H1 (cell line): ENCODE data around the gene GDPD4. TPM values are rescaled to one million over a fixed set of nuclear protein-coding genes. Genes with fewer than 3 reads are reported as not detected.

Experiments
- CTCF ChIA-PET: fragments of 300-600 bp; sonication (Branson Sonifier 250); formaldehyde crosslinking; loops from one replicate; lab custom pipeline; 2021; ENCODE audit not compliant: partially characterized antibody; lab: Charles Lee
- POLR2A ChIA-PET: fragments of 300-600 bp; sonication (Branson Sonifier 250); formaldehyde crosslinking; loops from one replicate; lab custom pipeline; 2021; ENCODE audit warnings: inconsistent platforms; ENCODE audit not compliant: partially characterized antibody; lab: Charles Lee
- DNase-seq, 2 experiments: peaks; one replicate each; pipeline versions ENCODE4 v3.0.0 to v3.0.0-alpha.2; 2010 to 2022; ENCODE audit warnings: low spot score in 2 of 2, low read depth in 1 of 2, mixed read lengths in 1 of 2
- FAIRE-seq: peaks from 2 replicates; lab custom pipeline; 2011; peaks lifted over from hg19 to GRCh38; lab: Jason Lieb, UNC
- H2AFZ ChIP-seq: 2 replicates; pipeline ENCODE4 v1.8.1; 2012; ENCODE audit warnings: low read length, inconsistent platforms
- H2AK5ac ChIP-seq: 2 replicates; pipeline ENCODE4 v1.6.1; 2013; ENCODE audit warnings: low read depth, low read length
- H2BK120ac ChIP-seq: replicated peaks from 2 replicates; pipeline ENCODE3; 2013; ENCODE audit warnings: low read depth, low read length, inconsistent platforms
- H2BK12ac ChIP-seq: 2 replicates; pipeline ENCODE4 v1.6.1; 2013; ENCODE audit warnings: low read depth, low read length
- H2BK15ac ChIP-seq: 2 replicates; pipeline ENCODE4 v1.6.1; 2013; ENCODE audit warnings: low read length
- H2BK20ac ChIP-seq: 2 replicates; pipeline ENCODE4 v1.6.1; 2013; ENCODE audit warnings: low read length
- H2BK5ac ChIP-seq: 2 replicates; pipeline ENCODE4 v1.6.1; 2013; ENCODE audit warnings: low read depth, low read length
- H3K14ac ChIP-seq: 2 replicates; pipeline ENCODE4 v1.6.1; 2013; ENCODE audit warnings: inconsistent platforms; ENCODE audit not compliant: insufficient read length
- H3K18ac ChIP-seq: 2 replicates; pipeline ENCODE4 v1.6.1; 2013; ENCODE audit warnings: low read length; ENCODE audit errors: extremely low read depth
- H3K23ac ChIP-seq: 2 replicates; pipeline ENCODE4 v1.6.1; 2013; ENCODE audit warnings: inconsistent platforms; ENCODE audit not compliant: insufficient read length
- H3K23me2 ChIP-seq: 2 replicates; pipeline ENCODE4 v1.6.1; 2013; ENCODE audit warnings: low read depth, low read length
- H3K27ac ChIP-seq: 2 replicates; pipeline ENCODE4 v1.6.1; 2011; ENCODE audit warnings: low read depth, low read length, inconsistent platforms
- H3K27me3 ChIP-seq, 4 experiments: replicated peaks in 1 of 4; 1 replicate in 1 of 4; 2 replicates in 3 of 4; pipeline versions ENCODE4 v1.6.1 to v1.8.1; 2011 to 2013; ENCODE audit warnings: low read length in 3 of 4, mild to moderate bottlenecking in 3 of 4, inconsistent platforms in 2 of 4, mixed read lengths in 2 of 4, moderate library complexity in 1 of 4; ENCODE audit not compliant: control insufficient read depth in 3 of 4, insufficient read depth in 3 of 4; ENCODE audit errors: extremely low read depth in 1 of 4
- H3K36me3 ChIP-seq, 4 experiments: 2 replicates each; pipeline versions ENCODE4 v1.6.1 to v1.8.1; 2011 to 2013; ENCODE audit warnings: mild to moderate bottlenecking in 4 of 4, low read length in 3 of 4, moderate library complexity in 2 of 4, control low read depth in 1 of 4, inconsistent platforms in 1 of 4; ENCODE audit not compliant: insufficient read depth in 4 of 4, control insufficient read depth in 2 of 4
- H3K4ac ChIP-seq: replicated peaks from 2 replicates; pipeline ENCODE3; 2013; ENCODE audit warnings: low read length, low read depth, mixed read lengths, inconsistent platforms; ENCODE audit not compliant: insufficient read length
- H3K4me1 ChIP-seq, 4 experiments: replicated peaks in 1 of 4; 1 replicate in 1 of 4; 2 replicates in 3 of 4; pipeline versions ENCODE4 v1.6.1 to v1.8.1; 2011 to 2013; ENCODE audit warnings: low read length in 3 of 4, inconsistent platforms in 2 of 4, mixed read lengths in 1 of 4; ENCODE audit not compliant: insufficient read depth in 4 of 4, control insufficient read depth in 3 of 4
- H3K4me2 ChIP-seq, 2 experiments: 2 replicates each; pipeline versions ENCODE4 v1.6.1 to v1.8.1; 2011 to 2013; ENCODE audit warnings: low read depth in 2 of 2, low read length in 2 of 2, control low read depth in 1 of 2, inconsistent platforms in 1 of 2, mild to moderate bottlenecking in 1 of 2; ENCODE audit not compliant: insufficient read depth in 1 of 2
- H3K4me3 ChIP-seq, 4 experiments: fragments of 200-600, 300-600 bp in 1 of 4; sonication (generic), shearing (Covaris generic), sonication (Bioruptor Twin) in 1 of 4; 2 replicates each; pipeline versions ENCODE4 v1.5.1 to v1.8.1; 2011 to 2016; ENCODE audit warnings: low read length in 4 of 4, low read depth in 3 of 4, control low read depth in 2 of 4, inconsistent platforms in 2 of 4, mild to moderate bottlenecking in 2 of 4, mixed read lengths in 1 of 4, moderate library complexity in 1 of 4; ENCODE audit not compliant: insufficient read depth in 2 of 4; ENCODE audit errors: extremely low read depth in 1 of 4
- H3K56ac ChIP-seq: replicated peaks from 2 replicates; pipeline ENCODE3; 2013; ENCODE audit warnings: low read depth, mild to moderate bottlenecking, mixed read lengths, low read length, inconsistent platforms; ENCODE audit not compliant: insufficient read length
- H3K79me1 ChIP-seq: 2 replicates; pipeline ENCODE4 v1.6.1; 2013; ENCODE audit warnings: low read depth, low read length, control low read depth
- H3K79me2 ChIP-seq, 2 experiments: 2 replicates each; pipeline versions ENCODE4 v1.6.1 to v1.8.1; 2012 to 2013; ENCODE audit warnings: low read length in 2 of 2, mild to moderate bottlenecking in 2 of 2, inconsistent platforms in 1 of 2; ENCODE audit not compliant: insufficient read depth in 2 of 2, control insufficient read depth in 1 of 2
- H3K9ac ChIP-seq, 4 experiments: replicated peaks in 1 of 4; 1 replicate in 1 of 4; 2 replicates in 3 of 4; pipeline versions ENCODE4 v1.6.1 to v1.8.1; 2011 to 2013; ENCODE audit warnings: low read depth in 3 of 4, low read length in 3 of 4, control low read depth in 2 of 4, mild to moderate bottlenecking in 2 of 4, moderate library complexity in 2 of 4, inconsistent platforms in 1 of 4; ENCODE audit errors: extremely low read depth in 1 of 4
- H3K9me3 ChIP-seq, 2 experiments: 2 replicates each; pipeline versions ENCODE4 v1.6.1 to v1.8.1; 2012 to 2013; ENCODE audit warnings: mild to moderate bottlenecking in 2 of 2, moderate library complexity in 2 of 2, control low read depth in 1 of 2, inconsistent platforms in 1 of 2, low read depth in 1 of 2, low read length in 1 of 2, mixed read lengths in 1 of 2; ENCODE audit not compliant: insufficient read depth in 2 of 2
- H4K20me1 ChIP-seq, 2 experiments: replicated peaks in 1 of 2; 2 replicates each; pipeline versions ENCODE3 to v1.8.1; 2011 to 2013; ENCODE audit warnings: inconsistent platforms in 2 of 2, low read length in 2 of 2, mild to moderate bottlenecking in 1 of 2; ENCODE audit not compliant: insufficient read depth in 2 of 2, control insufficient read depth in 1 of 2
- H4K5ac ChIP-seq: 2 replicates; pipeline ENCODE4 v1.6.1; 2013; ENCODE audit warnings: low read length, low read depth, mixed read lengths, inconsistent platforms; ENCODE audit not compliant: insufficient read length
- H4K8ac ChIP-seq: 2 replicates; pipeline ENCODE4 v1.8.0; 2013; ENCODE audit warnings: mild to moderate bottlenecking, moderate library complexity, low read length, inconsistent platforms; ENCODE audit not compliant: insufficient read depth; ENCODE audit errors: extremely low read depth
- H4K91ac ChIP-seq: replicated peaks from 2 replicates; pipeline ENCODE3; 2013; ENCODE audit warnings: low read length, mixed read lengths, inconsistent platforms; ENCODE audit not compliant: insufficient read length
- ATF3 ChIP-seq: IDR thresholded peaks from 2 replicates; pipeline ENCODE4 v1.6.1; 2011; ENCODE audit warnings: low read depth, mild to moderate bottlenecking, low read length; ENCODE audit not compliant: insufficient read depth
- CBX5 ChIP-seq: fragments of 300-800, 300-1000 bp; sonication (generic); IDR thresholded peaks from 2 replicates; pipeline ENCODE4 v1.7.1; 2016; ENCODE audit warnings: antibody characterized with exemption, low read length, low read depth
- EZH2 ChIP-seq: fragments of 200-600 bp; sonication (generic); IDR thresholded peaks from 2 replicates; pipeline ENCODE4 v1.7.1; 2012; ENCODE audit warnings: low read depth, mild to moderate bottlenecking, moderate library complexity, low read length, inconsistent platforms; ENCODE audit not compliant: severe bottlenecking
- GABPA ChIP-seq: IDR thresholded peaks from 2 replicates; pipeline ENCODE4 v1.6.1; 2011; ENCODE audit warnings: mild to moderate bottlenecking, low read length, moderate library complexity, borderline replicate concordance; ENCODE audit not compliant: insufficient read depth
- GTF2F1 ChIP-seq: IDR thresholded peaks from 2 replicates; pipeline ENCODE4 v1.6.1; 2012; ENCODE audit warnings: low read depth, low read length, improper control_type of control experiment, borderline replicate concordance
- KDM4A ChIP-seq: IDR thresholded peaks from one replicate; pipeline ENCODE4 v1.7.1; 2012; ENCODE audit warnings: low read depth, mild to moderate bottlenecking, moderate library complexity, low read length, inconsistent platforms; ENCODE audit not compliant: severe bottlenecking
- POLR2A ChIP-seq, 2 experiments: IDR thresholded peaks; 1 replicate in 1 of 2; 2 replicates in 1 of 2; pipeline ENCODE4 v1.6.1; 2011; ENCODE audit warnings: low read depth in 2 of 2, low read length in 2 of 2, mild to moderate bottlenecking in 2 of 2; ENCODE audit errors: control extremely low read depth in 1 of 2
- SP1 ChIP-seq: IDR thresholded peaks from 2 replicates; pipeline ENCODE4 v1.6.1; 2011; ENCODE audit warnings: low read depth, low read length
- ZNF274 ChIP-seq: IDR thresholded peaks from 2 replicates; pipeline ENCODE4 v1.7.0; 2012; ENCODE audit warnings: low read length, borderline replicate concordance; ENCODE audit errors: extremely low read depth
- WGBS, 2 experiments: shearing (Covaris generic) in 1 of 2; methylation state at CpG; one replicate each; pipeline versions ENCODE4 v1.1.6 to v1.1.7; 2013 to 2015; ENCODE audit warnings: low lambda C conversion rate in 2 of 2, mixed read lengths in 2 of 2, inconsistent platforms in 1 of 2, low coverage in 1 of 2, missing lambda C conversion rate in 1 of 2; ENCODE audit not compliant: insufficient replicate concordance in 2 of 2, insufficient coverage in 1 of 2, insufficient read length in 1 of 2; ENCODE audit errors: extremely low coverage in 1 of 2, missing lambda C conversion rate in 1 of 2; 5-methylcytosine and 5-hydroxymethylcytosine counted together
- polyA plus RNA-seq, 7 experiments: library from polyadenylated mRNA; depleted of rRNA in 3 of 7; stranded (reverse) in 5 of 7; unstranded in 2 of 7; fragments of >200 nt in 5 of 7; fragments of 200-250 nt in 2 of 7; gene quantifications; 1 replicate in 5 of 7; 2 replicates in 1 of 7; 4 replicates in 1 of 7; pipeline versions ENCODE4 v1.2.1 to v1.2.3, GENCODE V29; 2011 to 2013; ENCODE audit warnings: missing spikeins in 2 of 7, mixed read lengths in 2 of 7
- total RNA-seq: library from RNA; stranded (reverse); fragmentation: NEBNext Ultra II Directional; extraction: Animal tissue kit (Norgen Biotek cat#: 25700); gene quantifications from 2 replicates; pipeline ENCODE4 v1.2.1, GENCODE V29; 2021
- TF ChIP-seq, protein P1 (sequence below): IDR thresholded peaks from 2 replicates; pipeline ENCODE4 v1.6.1; 2012; ENCODE audit warnings: inconsistent platforms
- TF ChIP-seq, protein P2 (sequence below): IDR thresholded peaks from 2 replicates; pipeline ENCODE4 v1.6.1; 2011; ENCODE audit warnings: low read length, improper control_type of control experiment

GDPD4 gene
- total and polyA plus RNA-seq, 2 of the 8 experiments (the other 6 are each of a cell fraction or from before 2014, with no cell fraction given): not detected

- Histone ChIP-seq H3K9ac (no peak overlapping the region), H4K5ac (no peak overlapping the region), H3K23ac (no peak overlapping the region), H2AFZ (no peak overlapping the region), H2BK15ac (no peak overlapping the region), H2AK5ac (no peak overlapping the region), H3K4ac (no peak overlapping the region), H3K4me2 (no peak overlapping the region), H3K4me3 (no peak overlapping the region), H4K8ac (no peak overlapping the region), H3K79me2 (no peaks in the 10 kb centered on the region; a peak in 1 of 4 replicates), H3K27me3 (no peaks in the 10 kb centered on the region), H4K91ac (no peak overlapping the region), H3K14ac (no peak overlapping the region), H3K9me3 (peaks cover 9 to 10% of the 10 kb centered on the region in 2 experiments), H2BK120ac (no peak overlapping the region), H2BK5ac (no peak overlapping the region), H3K56ac (no peak overlapping the region), H3K4me1 (no peaks in the 10 kb centered on the region), H3K27ac (no peak overlapping the region), H2BK20ac (no peak overlapping the region), H3K79me1 (no peaks in the 10 kb centered on the region), H3K23me2 (no peaks in the 10 kb centered on the region), H2BK12ac (no peak overlapping the region), H3K36me3 (peaks cover 13 to 52% (median 42%) of the 10 kb centered on the region in 4 experiments), H3K18ac (no peak overlapping the region), H4K20me1 (no peaks in the 10 kb centered on the region)
- FAIRE-seq (no peak), DNase-seq (no peak)
- ChIA-PET CTCF (interaction anchor here (0.7 to 0.8 kb wide), 3 partner anchors 138 to 321 kb away, joined by 3 read pairs; no protein-coding TSS in a partner anchor), POLR2A (no interaction called here)
- 62% methylated on average over 3 of the region's 3 CpGs; no CpG with 5 or more reads in 1 of the 2 experiments for WGBS, 2 experiments
- TF ChIP-seq GABPA (no peak), EZH2 (no peak), ZNF274 (no peak), ATF3 (no peak), KDM4A (no peak), GTF2F1 (no peak), SP1 (no peak), CBX5 (no peak), POLR2A (IDR thresholded peaks at IDR 0.05; ENCODE audit: control extremely low read depth in 1 of 2, low read depth in 2 of 2, low read length in 2 of 2) (no peak)
- TF ChIP-seq, protein P1, sequence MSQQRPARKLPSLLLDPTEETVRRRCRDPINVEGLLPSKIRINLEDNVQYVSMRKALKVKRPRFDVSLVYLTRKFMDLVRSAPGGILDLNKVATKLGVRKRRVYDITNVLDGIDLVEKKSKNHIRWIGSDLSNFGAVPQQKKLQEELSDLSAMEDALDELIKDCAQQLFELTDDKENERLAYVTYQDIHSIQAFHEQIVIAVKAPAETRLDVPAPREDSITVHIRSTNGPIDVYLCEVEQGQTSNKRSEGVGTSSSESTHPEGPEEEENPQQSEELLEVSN: no peak
- TF ChIP-seq, protein P2, sequence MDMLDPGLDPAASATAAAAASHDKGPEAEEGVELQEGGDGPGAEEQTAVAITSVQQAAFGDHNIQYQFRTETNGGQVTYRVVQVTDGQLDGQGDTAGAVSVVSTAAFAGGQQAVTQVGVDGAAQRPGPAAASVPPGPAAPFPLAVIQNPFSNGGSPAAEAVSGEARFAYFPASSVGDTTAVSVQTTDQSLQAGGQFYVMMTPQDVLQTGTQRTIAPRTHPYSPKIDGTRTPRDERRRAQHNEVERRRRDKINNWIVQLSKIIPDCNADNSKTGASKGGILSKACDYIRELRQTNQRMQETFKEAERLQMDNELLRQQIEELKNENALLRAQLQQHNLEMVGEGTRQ: no peak
Observed at GRCh38 chr11:77332259-77332658, 30.8 kb upstream of the GDPD4 start.
